Adipocyte (in vitro differentiated cells): ENCODE measurements around the gene CACNA2D2.

ENCODE experiments used
- DNase-seq: peaks from one replicate; pipeline ENCODE4 v3.0.0-alpha.2; 2015; ENCODE audit warnings: low read depth
- H3K27me3 ChIP-seq: replicated peaks from 2 replicates; pipeline ENCODE4 v1.7.0; 2013; ENCODE audit warnings: mild to moderate bottlenecking, low read length, moderate library complexity; ENCODE audit not compliant: control insufficient read depth, insufficient read depth
- H3K36me3 ChIP-seq: 2 replicates; pipeline ENCODE4 v1.7.0; 2013; ENCODE audit warnings: low read length, mild to moderate bottlenecking, moderate library complexity; ENCODE audit not compliant: control insufficient read depth, insufficient read depth, severe bottlenecking
- H3K4me1 ChIP-seq: 2 replicates; pipeline ENCODE4 v1.7.0; 2013; ENCODE audit warnings: mild to moderate bottlenecking, low read length, moderate library complexity; ENCODE audit not compliant: control insufficient read depth, insufficient read depth
- H3K4me3 ChIP-seq: 2 replicates; pipeline ENCODE4 v1.7.0; 2013; ENCODE audit warnings: mild to moderate bottlenecking, low read length, moderate library complexity
- H3K9ac ChIP-seq: 2 replicates; pipeline ENCODE4 v1.7.0; 2013; ENCODE audit warnings: mild to moderate bottlenecking, low read length, moderate library complexity
- H3K9me3 ChIP-seq: 2 replicates; pipeline ENCODE4 v1.7.0; 2013; ENCODE audit warnings: mild to moderate bottlenecking, low read length, moderate library complexity; ENCODE audit not compliant: control insufficient read depth

CACNA2D2 gene

GRCh38 chr3:50374363-50375257, 128.8 kb downstream of the CACNA2D2 start:
- Histone ChIP-seq H3K4me1 (no peaks in the 10 kb centered on the region), H3K27me3 (peaks cover 38% of the 10 kb centered on the region), H3K36me3 (no peaks in the 10 kb centered on the region), H3K9ac (no peak overlapping the region), H3K4me3 (no peak overlapping the region), H3K9me3 (no peaks in the 10 kb centered on the region)
- DNase-seq = no peak

DNA sequence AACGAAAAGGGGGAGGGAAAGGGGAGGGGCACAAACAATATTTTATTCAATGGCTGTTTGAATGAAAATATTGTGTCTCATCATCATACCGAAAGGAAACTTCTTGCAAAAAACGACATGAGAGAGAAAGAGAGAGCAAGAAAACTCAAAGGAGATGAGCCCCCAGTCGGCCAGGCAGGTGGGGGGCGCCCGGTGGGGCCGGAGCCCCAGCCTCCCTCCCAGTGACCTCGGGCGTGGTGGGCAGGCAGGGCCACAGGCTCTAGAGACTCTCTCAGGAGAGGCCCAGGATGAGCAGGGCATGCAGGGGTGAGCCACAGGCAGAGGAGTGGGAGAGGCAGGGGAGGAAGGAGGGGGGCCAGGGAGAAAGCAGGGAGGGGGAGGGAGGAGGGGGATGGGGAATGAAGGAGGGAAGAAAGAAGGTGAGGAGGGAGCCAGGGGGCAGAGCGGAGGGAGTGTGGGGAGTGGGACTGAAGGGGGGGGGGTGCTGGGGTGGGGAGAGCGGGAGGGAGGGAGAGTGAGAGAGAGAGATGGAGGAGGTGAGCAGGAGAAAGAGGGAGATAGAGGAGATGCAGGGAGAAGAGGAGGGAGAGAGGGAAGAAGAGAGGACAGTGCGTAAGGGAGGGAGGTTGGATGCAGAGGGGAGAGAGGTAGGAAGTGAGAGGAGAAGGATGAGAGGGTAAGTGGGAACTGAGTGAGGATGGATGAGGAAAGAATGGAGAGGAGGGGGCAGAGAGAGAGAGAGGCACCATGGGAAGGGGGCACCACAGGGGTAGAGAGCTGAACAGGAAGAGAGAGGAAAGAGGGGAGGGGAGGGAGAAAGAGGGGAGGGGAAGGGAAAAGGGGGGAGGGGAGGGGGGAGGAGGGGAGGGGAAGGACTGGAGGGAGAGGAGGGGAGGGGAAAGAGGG, 130.0 kb downstream of the CACNA2D2 start:
- H3K4me1 ChIP-seq = no peaks in the 10 kb centered on the region
- H3K4me3 ChIP-seq = no peak overlapping the region
- DNase-seq = no peak
- no peaks in the 10 kb centered on the region for H3K36me3 ChIP-seq
- H3K27me3 ChIP-seq = peaks cover 42% of the 10 kb centered on the region
- no peak overlapping the region for H3K9ac ChIP-seq
- H3K9me3 ChIP-seq = no peaks in the 10 kb centered on the region

DNA sequence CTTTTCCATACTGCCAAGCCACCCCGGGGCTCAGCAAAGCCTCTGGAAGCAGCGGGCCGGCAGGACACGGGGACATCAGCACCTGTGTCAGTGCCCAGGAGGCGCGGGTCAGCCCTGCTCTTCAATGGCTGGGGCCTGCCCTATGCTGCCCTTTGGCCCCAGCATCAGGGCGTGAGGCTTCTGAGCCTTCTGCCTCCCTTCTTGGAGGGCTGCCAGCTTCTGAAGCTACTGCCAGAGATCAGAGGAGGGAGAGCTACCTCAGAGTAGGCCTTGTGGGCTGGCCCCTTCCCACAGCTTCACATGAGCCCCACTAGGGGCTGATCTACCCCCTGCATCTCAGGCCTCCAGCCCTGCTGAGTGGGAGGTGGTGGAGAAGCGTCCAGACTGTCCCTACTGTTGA, 131.1 kb downstream of the CACNA2D2 start:
- Histone ChIP-seq H3K4me1 (no peaks in the 10 kb centered on the region), H3K9me3 (no peaks in the 10 kb centered on the region), H3K27me3 (peaks cover 40% of the 10 kb centered on the region), H3K36me3 (no peaks in the 10 kb centered on the region), H3K9ac (no peak overlapping the region), H3K4me3 (no peak overlapping the region)
- DNase-seq = no peak

- Histone ChIP-seq H3K9me3 (no peaks in the 10 kb centered on the region), H3K27me3 (peaks cover 46% of the 10 kb centered on the region), H3K4me1 (no peaks in the 10 kb centered on the region), H3K36me3 (no peaks in the 10 kb centered on the region), H3K4me3 (no peak overlapping the region), H3K9ac (no peak overlapping the region)
- no peak for DNase-seq
These were observed 132.2 kb downstream of the CACNA2D2 start for GRCh38 chr3:50371133-50371685.

- H3K9ac ChIP-seq = no peak overlapping the region
- no peaks in the 10 kb centered on the region for H3K9me3 ChIP-seq
- no peaks in the 10 kb centered on the region for H3K4me1 ChIP-seq
- H3K4me3 ChIP-seq = no peak overlapping the region
- no peaks in the 10 kb centered on the region for H3K36me3 ChIP-seq
- peak; percentile 47 for DNase-seq
- H3K27me3 ChIP-seq = peaks cover 46% of the 10 kb centered on the region
These were observed 132.8 kb downstream of the CACNA2D2 start for GRCh38 chr3:50370594-50370993.

DNA sequence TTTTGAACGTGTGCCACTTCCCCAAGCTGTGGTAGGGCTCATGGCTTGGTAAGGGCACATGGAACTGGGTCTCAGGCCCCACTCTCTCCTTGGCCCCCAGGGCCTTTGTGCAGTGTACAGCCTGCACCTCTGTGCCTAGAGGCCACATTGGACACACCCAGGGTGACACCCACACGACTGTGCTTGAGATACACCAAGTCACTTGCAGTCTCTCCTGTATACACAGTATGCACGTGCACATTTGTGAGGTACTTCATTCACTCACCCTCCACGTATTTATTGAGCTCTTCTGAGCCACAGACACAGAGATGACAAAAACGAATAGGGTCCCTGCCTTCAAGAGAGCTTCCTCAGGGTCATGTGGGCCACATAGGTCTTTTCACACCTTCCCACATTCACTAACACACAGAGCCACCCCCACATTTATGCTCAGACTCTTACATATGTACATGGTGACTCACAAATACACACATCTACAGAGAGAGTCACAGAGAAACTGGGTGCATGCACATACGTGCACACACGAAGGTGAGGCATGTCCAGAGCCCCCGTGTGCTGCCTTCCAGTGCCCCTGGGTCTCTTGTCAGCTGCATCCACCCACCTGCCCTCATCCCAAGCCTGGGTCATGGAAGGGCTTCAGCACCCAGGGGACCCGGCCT, 134.3 kb downstream of the CACNA2D2 start:
- Histone ChIP-seq H3K4me1 (peaks cover 2% of the 10 kb centered on the region), H3K36me3 (no peaks in the 10 kb centered on the region), H3K9ac (no peak overlapping the region), H3K9me3 (no peaks in the 10 kb centered on the region), H3K4me3 (no peak overlapping the region), H3K27me3 (peaks cover 48% of the 10 kb centered on the region)
- DNase-seq = no peak

- H3K4me1 ChIP-seq = peaks cover 2% of the 10 kb centered on the region
- no peak overlapping the region for H3K4me3 ChIP-seq
- H3K9me3 ChIP-seq = no peaks in the 10 kb centered on the region
- no peaks in the 10 kb centered on the region for H3K36me3 ChIP-seq
- H3K27me3 ChIP-seq = peaks cover 39% of the 10 kb centered on the region
- no peak overlapping the region for H3K9ac ChIP-seq
- DNase-seq = no peak
These were observed 137.6 kb downstream of the CACNA2D2 start for GRCh38 chr3:50365842-50366220.

- H3K27me3 ChIP-seq = peaks cover 34% of the 10 kb centered on the region
- H3K9ac ChIP-seq = no peak overlapping the region
- DNase-seq = peak; percentile 83
- no peaks in the 10 kb centered on the region for H3K36me3 ChIP-seq
- H3K4me3 ChIP-seq = peak overlapping the region; percentile 43
- no peaks in the 10 kb centered on the region for H3K9me3 ChIP-seq
- peaks cover 2% of the 10 kb centered on the region for H3K4me1 ChIP-seq
These were observed 138.2 kb downstream of the CACNA2D2 start for GRCh38 chr3:50365080-50365841.

DNA sequence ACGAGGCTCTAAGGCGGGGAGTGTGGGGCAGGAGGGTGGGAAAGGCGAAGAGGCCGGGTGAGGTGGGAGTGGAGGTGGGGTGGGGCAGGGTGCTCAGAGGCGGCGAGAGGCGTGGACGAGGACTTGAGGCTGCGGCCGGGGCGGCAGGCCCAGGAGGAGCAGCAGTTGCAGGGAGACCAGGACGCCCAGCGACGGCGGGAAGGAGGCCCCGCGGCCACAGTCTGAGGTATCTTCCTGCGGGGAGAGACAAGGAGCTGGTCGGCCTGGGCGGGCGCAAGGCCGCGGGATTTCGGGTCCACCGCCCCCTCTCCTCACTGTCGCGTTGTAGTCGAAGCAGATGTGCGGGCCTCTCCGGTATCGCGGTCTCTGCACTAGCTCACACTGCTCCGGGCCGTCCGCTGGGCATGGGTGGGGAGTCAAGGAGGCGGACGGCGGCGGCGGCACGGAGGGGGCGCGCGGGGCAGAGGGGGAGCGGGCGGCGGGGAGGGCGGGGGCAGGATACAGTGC, 138.8 kb downstream of the CACNA2D2 start:
- Histone ChIP-seq H3K27me3 (peaks cover 34% of the 10 kb centered on the region), H3K9me3 (no peaks in the 10 kb centered on the region), H3K36me3 (no peaks in the 10 kb centered on the region), H3K4me1 (peaks cover 2% of the 10 kb centered on the region), H3K4me3 (peak overlapping the region; percentile 68), H3K9ac (peak overlapping the region; percentile 70)
- DNase-seq = no peak

GRCh38 chr3:50359760-50360110, 143.7 kb downstream of the CACNA2D2 start:
- Histone ChIP-seq H3K4me3 (peak overlapping the region; percentile 93), H3K9me3 (no peaks in the 10 kb centered on the region), H3K4me1 (peaks cover 33% of the 10 kb centered on the region), H3K27me3 (no peaks in the 10 kb centered on the region), H3K36me3 (peaks cover 7% of the 10 kb centered on the region), H3K9ac (no peak overlapping the region)
- no peak for DNase-seq
